ENCODE results near the gene GNAO1. TPM values are rescaled to one million over a fixed set of nuclear protein-coding genes. Genes with fewer than 3 reads are reported as not detected.

The GNAO1 gene
- polyA plus RNA-seq, 5 donors, result 20.6 to 27.7 (median 24.2) TPM

GRCh38 chr16:56196381-56196780 lies 5.1 kb downstream of the GNAO1 start:
- no peak for DNase-seq

- DNase-seq, result no peak
Measured at GRCh38 chr16:56197192-56197992, 6.1 kb downstream of the GNAO1 start.

GRCh38 chr16:56198006-56198754 lies 6.9 kb downstream of the GNAO1 start:
- DNase-seq, result no peak

GRCh38 chr16:56198755-56199114 lies 7.4 kb downstream of the GNAO1 start:
- no peak for DNase-seq

GRCh38 chr16:56199164-56199563 lies 7.9 kb downstream of the GNAO1 start:
- DNase-seq, result no peak

- no peak for DNase-seq
Measured at GRCh38 chr16:56201030-56201429, 9.7 kb downstream of the GNAO1 start.

GRCh38 chr16:56202036-56202435 lies 10.7 kb downstream of the GNAO1 start:
- no peak for DNase-seq

GRCh38 chr16:56203052-56203451 lies 11.8 kb downstream of the GNAO1 start:
- no peak for DNase-seq

- DNase-seq, result no peak
Measured at GRCh38 chr16:56204816-56205215, 13.5 kb downstream of the GNAO1 start.

- DNase-seq, result no peak
Measured at GRCh38 chr16:56206951-56207350, 15.7 kb downstream of the GNAO1 start.

GRCh38 chr16:56207421-56207820 lies 16.1 kb downstream of the GNAO1 start:
- no peak for DNase-seq

- DNase-seq, result no peak
Measured at GRCh38 chr16:56211435-56211981, 20.2 kb downstream of the GNAO1 start.

GRCh38 chr16:56212144-56212543 lies 20.9 kb downstream of the GNAO1 start:
- DNase-seq, result no peak

GRCh38 chr16:56221995-56222394 lies 30.7 kb downstream of the GNAO1 start:
- DNase-seq, result no peak

- no peak for DNase-seq
Measured at GRCh38 chr16:56222474-56222997, 31.2 kb downstream of the GNAO1 start.

- DNase-seq, result no peak
Measured at GRCh38 chr16:56225017-56225742, 33.9 kb downstream of the GNAO1 start.

- DNase-seq, result no peak
Measured at GRCh38 chr16:56226187-56226586, 34.9 kb downstream of the GNAO1 start.

- no peak for DNase-seq
Measured at GRCh38 chr16:56226845-56227525, 35.7 kb downstream of the GNAO1 start.

GRCh38 chr16:56227936-56228335 lies 36.6 kb downstream of the GNAO1 start:
- DNase-seq, result no peak

- no peak for DNase-seq
Measured at GRCh38 chr16:56228476-56228875, 37.2 kb downstream of the GNAO1 start.

GRCh38 chr16:56233795-56234566 lies 42.7 kb downstream of the GNAO1 start:
- no peak for DNase-seq
